Stomach (tissue), 4 donors: Measurements from ENCODE around the gene STMP1.

ENCODE experiments used
- POLR2A ChIP-seq, 4 donors: fragments of 450-650 bp; IDR thresholded peaks; one replicate each; pipeline ENCODE4 v1.6.1; 2016; ENCODE audit warnings: antibody characterized with exemption in 4 of 4, control low read depth in 2 of 4, mild to moderate bottlenecking in 1 of 4, moderate library complexity in 1 of 4
- POLR2AphosphoS5 ChIP-seq, 3 donors: sonication (generic); formaldehyde crosslinking; IDR thresholded peaks; one replicate each; pipeline ENCODE4 v1.6.1; 2016; ENCODE audit warnings: antibody characterized with exemption in 3 of 3
- TF ChIP-seq, protein P1 (sequence below), 7 experiments: fragments of 450-650 bp in 4 of 7; fragments of 200-600 bp in 3 of 7; sonication (generic) in 3 of 7; IDR thresholded peaks; one replicate each; pipeline ENCODE4 v1.5.1; 2016 to 2019; ENCODE audit warnings: antibody characterized with exemption in 7 of 7, control low read depth in 2 of 7, mild to moderate bottlenecking in 1 of 7

DNA sequence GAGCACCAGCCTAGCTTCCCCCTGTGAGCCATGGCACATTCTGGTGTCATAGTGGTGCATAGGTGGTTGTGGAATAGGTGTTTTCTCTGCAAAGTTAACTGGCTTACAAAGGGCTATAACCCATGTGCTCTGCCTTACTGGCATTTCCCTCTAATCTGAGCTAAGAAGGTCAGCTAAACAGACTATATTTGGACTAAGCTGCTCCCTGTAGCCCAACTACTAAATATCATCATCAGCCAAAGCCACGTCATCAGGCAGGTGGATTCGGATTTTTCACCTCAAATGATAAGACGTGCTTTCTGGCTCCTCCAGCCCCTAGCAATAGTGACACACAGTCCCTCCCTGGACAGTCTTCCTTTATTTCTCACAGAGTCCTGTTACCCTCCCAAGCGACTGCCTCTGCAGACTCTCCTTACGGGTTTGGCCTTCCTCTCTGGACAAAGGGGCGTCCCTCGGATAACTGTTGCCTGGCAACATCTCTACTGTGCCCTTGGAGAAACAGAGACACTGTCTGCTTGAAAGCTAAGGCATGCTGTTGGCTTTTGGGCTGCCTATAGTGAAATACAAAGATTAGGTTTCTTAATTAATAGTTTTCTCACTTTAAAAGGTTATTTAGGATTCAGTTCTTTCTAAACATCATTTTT lies 56.6 kb downstream of the STMP1 start:
- TF ChIP-seq, protein P1, sequence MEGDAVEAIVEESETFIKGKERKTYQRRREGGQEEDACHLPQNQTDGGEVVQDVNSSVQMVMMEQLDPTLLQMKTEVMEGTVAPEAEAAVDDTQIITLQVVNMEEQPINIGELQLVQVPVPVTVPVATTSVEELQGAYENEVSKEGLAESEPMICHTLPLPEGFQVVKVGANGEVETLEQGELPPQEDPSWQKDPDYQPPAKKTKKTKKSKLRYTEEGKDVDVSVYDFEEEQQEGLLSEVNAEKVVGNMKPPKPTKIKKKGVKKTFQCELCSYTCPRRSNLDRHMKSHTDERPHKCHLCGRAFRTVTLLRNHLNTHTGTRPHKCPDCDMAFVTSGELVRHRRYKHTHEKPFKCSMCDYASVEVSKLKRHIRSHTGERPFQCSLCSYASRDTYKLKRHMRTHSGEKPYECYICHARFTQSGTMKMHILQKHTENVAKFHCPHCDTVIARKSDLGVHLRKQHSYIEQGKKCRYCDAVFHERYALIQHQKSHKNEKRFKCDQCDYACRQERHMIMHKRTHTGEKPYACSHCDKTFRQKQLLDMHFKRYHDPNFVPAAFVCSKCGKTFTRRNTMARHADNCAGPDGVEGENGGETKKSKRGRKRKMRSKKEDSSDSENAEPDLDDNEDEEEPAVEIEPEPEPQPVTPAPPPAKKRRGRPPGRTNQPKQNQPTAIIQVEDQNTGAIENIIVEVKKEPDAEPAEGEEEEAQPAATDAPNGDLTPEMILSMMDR (IDR thresholded peaks at IDR 0.05), result no peak
- TF ChIP-seq POLR2A (IDR thresholded peaks at IDR 0.05) (no peak), POLR2AphosphoS5 (IDR thresholded peaks at IDR 0.05) (no peak)
